Activated T-cell treated with anti-CD3 and anti-CD28 coated beads, Interleukin-2, amount 50 U/mL, for 72 hours (primary cell): ENCODE results near the gene ELOA. TPM values are rescaled to one million over a fixed set of nuclear protein-coding genes. Genes with fewer than 3 reads are reported as not detected.

Source experiments
- ATAC-seq, 2 donors: fragments of 150-1000 bp; cut with Tn5 transposase; replicated peaks in 1 of 2; 2 replicates each; pipeline ENCODE4 v1.10.0; 2021; ENCODE audit warnings: moderate library complexity in 2 of 2, mild to moderate bottlenecking in 1 of 2
- DNase-seq, 2 donors: peaks; one replicate each; pipeline ENCODE4 v3.0.0; 2021 to 2022; ENCODE audit warnings: mixed read lengths in 1 of 2
- H3K27ac Mint-ChIP-seq: one replicate; pipeline ENCODE4 v1.8.0; 2022; ENCODE audit warnings: mild to moderate bottlenecking, moderate library complexity, mixed read lengths
- H3K27me3 Mint-ChIP-seq: one replicate; pipeline ENCODE4 v1.8.0; 2022; ENCODE audit warnings: low read depth, mixed read lengths
- H3K36me3 Mint-ChIP-seq, 2 donors: one replicate each; pipeline ENCODE4 v1.8.0; 2022; ENCODE audit warnings: mixed read lengths in 2 of 2, mild to moderate bottlenecking in 1 of 2; ENCODE audit not compliant: insufficient read depth in 2 of 2
- H3K4me1 Mint-ChIP-seq: one replicate; pipeline ENCODE4 v1.8.0; 2022; ENCODE audit warnings: low read depth, mixed read lengths
- H3K4me3 Mint-ChIP-seq, 2 donors: one replicate each; pipeline ENCODE4 v1.8.0; 2022; ENCODE audit warnings: mild to moderate bottlenecking in 2 of 2, mixed read lengths in 2 of 2, moderate library complexity in 2 of 2
- H3K9me3 Mint-ChIP-seq, 2 donors: one replicate each; pipeline ENCODE4 v1.8.0; 2022; ENCODE audit warnings: mixed read lengths in 2 of 2
- total RNA-seq, 2 donors: library from RNA; stranded (reverse); gene quantifications; one replicate each; pipeline ENCODE4 v1.2.3, GENCODE V29; 2022

Gene ELOA
- total RNA-seq, 2 donors from 2014 or later = 32.4 to 34.1 TPM

DNA sequence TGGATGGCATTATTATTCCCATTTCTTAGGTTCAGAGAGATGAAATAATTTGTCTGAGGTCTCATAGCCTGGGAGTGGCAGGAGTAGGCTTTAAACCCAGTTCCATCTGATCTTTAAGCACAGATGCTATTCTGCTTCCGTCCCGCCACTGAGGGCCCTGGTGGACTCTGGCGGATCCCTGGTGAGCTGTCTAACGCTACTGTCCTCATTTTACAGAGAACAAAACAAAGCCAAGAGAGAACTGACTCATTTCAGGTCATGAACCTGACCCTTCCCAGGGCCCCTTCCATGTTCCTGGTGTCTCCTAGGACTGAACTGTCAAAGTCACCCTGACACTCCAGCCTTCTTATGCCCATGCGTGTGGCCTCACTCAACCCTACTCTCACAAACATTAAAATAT lies 60.4 kb downstream of the ELOA start:
- peaks cover 16% of the 10 kb centered on the region for H3K4me1 Mint-ChIP-seq
- H3K27me3 Mint-ChIP-seq = no peaks in the 10 kb centered on the region
- ATAC-seq (no peak), DNase-seq (no peak)
- H3K4me3 Mint-ChIP-seq = no peak overlapping the region
- H3K9me3 Mint-ChIP-seq = no peaks in the 10 kb centered on the region
- H3K27ac Mint-ChIP-seq = no peak overlapping the region
- no peaks in the 10 kb centered on the region for H3K36me3 Mint-ChIP-seq

DNA sequence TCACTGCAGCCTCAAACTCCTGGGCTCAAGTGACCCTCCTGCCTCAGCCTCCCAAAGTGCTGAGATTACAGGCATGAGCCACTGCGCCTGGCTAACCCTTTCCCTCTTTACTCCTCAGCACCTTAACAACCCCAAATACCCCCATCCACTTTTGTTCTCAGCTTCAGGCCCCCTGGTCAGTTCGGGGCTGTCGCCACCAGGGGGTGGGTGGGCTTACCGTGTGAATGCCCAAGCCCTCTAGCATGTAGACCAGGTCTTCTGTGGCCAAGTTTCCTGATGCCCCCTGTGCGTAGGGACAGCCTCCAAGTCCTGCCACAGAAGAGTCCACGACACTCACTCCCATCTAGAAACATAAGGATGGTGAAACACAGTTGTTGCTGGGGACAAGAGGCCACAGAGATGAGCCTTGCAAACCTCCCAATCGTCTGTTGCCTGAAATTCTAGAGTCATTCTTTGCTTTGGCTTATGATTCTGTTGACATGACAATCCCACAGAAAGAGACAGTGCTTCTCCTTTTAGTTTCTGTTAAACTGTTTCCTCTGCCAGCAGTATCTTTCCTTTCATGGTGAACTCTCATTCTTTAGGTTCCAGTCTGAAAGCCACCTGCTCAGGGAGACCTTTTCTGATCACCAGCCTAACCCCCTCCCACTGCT lies 61.0 kb downstream of the ELOA start:
- ATAC-seq = no peak
- H3K4me1 Mint-ChIP-seq = peaks cover 10% of the 10 kb centered on the region
- no peak overlapping the region for H3K4me3 Mint-ChIP-seq
- H3K27ac Mint-ChIP-seq = no peak overlapping the region
- H3K36me3 Mint-ChIP-seq = no peaks in the 10 kb centered on the region
- no peaks in the 10 kb centered on the region for H3K27me3 Mint-ChIP-seq
- no peaks in the 10 kb centered on the region for H3K9me3 Mint-ChIP-seq
- no peak for DNase-seq

DNA sequence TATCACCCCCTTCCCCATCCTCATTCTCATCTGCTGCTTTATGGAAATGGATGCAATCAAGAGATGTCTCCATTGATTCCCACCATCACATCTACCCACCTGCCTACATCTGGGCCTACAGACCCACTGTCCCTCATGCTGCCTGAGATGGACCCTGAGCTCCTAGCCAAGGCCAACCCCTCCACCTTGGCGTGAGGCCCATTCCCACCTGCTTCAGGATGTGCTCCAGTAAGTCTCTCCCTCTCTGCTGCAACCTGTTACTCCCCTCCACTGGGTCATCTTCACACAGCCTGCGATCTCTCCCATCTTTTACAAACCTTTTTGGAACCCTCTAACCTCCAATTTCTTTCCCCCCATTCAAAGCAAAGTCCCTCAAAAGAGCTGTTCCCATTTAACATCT lies 61.8 kb downstream of the ELOA start:
- Mint-ChIP-seq H3K9me3 (no peaks in the 10 kb centered on the region), H3K4me1 (peaks cover 5% of the 10 kb centered on the region), H3K36me3 (no peaks in the 10 kb centered on the region), H3K4me3 (no peak overlapping the region), H3K27ac (no peak overlapping the region), H3K27me3 (no peaks in the 10 kb centered on the region)
- ATAC-seq = no peak
- DNase-seq = no peak

DNA sequence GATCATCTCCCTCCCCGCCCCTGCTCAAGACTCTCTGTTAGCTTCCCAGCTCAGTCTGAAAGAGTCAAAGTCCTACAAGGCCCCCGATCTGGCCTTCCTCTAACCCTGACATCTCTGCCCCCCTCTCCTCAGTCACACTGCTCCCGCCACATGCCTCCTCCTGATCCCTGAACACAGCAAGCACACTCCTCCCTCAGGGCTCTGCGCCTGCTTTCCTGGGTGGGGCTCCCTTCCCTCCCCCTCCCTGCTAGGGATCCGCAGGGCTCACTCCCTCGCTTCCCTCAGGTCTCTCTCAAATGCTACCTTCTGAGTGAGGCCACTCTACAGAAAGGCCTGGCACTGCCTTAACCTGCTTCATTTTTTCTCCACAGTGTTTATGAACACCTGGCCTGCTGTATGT lies 63.0 kb downstream of the ELOA start:
- peaks cover 16% of the 10 kb centered on the region for H3K4me1 Mint-ChIP-seq
- no peak overlapping the region for H3K4me3 Mint-ChIP-seq
- H3K27ac Mint-ChIP-seq = peak overlapping the region; percentile 35
- no peaks in the 10 kb centered on the region for H3K36me3 Mint-ChIP-seq
- DNase-seq = no peak
- H3K9me3 Mint-ChIP-seq = no peaks in the 10 kb centered on the region
- no peaks in the 10 kb centered on the region for H3K27me3 Mint-ChIP-seq
- ATAC-seq = no peak

DNA sequence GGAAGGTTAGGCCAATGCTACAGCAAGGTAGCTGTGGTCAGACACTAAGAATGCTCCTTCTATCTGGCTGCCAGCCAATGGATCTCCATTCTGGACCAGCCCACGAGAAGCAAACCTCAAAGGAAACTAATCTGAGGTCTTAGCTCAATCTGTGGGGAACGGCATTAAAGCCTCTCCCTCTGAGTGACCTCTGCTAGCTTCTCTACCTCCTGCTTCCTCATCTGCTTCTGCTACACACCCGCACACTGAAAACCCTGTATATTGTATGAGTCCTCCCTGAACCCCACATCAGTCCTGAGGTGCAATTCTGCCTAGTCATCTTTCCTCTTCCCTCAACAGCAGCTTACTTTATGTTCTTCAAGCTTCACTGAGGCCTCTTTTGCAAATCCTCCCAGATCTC lies 64.2 kb downstream of the ELOA start:
- H3K9me3 Mint-ChIP-seq = no peaks in the 10 kb centered on the region
- DNase-seq (no peak), ATAC-seq (no peak)
- peaks cover 12% of the 10 kb centered on the region for H3K4me1 Mint-ChIP-seq
- no peaks in the 10 kb centered on the region for H3K27me3 Mint-ChIP-seq
- H3K36me3 Mint-ChIP-seq = no peaks in the 10 kb centered on the region
- peak overlapping the region; percentile 1 for H3K27ac Mint-ChIP-seq
- no peak overlapping the region for H3K4me3 Mint-ChIP-seq

DNA sequence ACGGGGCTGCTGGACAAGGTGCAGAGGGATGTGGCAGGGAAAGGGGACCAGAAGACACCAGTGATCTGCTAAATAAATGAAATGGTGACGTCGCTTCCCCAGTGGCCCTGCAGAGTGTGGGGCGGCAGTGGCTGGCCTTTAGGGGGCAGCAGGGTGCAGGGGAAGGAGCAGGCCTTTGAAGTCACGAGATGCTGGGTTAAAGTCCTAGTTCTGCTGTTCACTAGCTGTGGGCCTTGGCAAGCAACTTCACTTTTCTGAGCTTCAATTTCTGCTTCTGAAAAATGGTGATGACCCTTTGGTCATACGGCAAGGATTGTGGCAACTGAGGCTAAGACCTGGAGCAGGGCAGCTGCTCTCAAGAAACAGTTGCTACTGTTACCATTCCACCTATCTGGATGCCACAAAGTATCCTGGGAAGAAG lies 66.5 kb downstream of the ELOA start:
- Mint-ChIP-seq H3K36me3 (peaks cover 2% of the 10 kb centered on the region in 2 donors), H3K9me3 (no peaks in the 10 kb centered on the region), H3K4me1 (peaks cover 12% of the 10 kb centered on the region), H3K27ac (no peak overlapping the region), H3K4me3 (no peak overlapping the region), H3K27me3 (no peaks in the 10 kb centered on the region)
- DNase-seq (peak; percentile 84 to 88), ATAC-seq (peak; percentile 89 to 93)

DNA sequence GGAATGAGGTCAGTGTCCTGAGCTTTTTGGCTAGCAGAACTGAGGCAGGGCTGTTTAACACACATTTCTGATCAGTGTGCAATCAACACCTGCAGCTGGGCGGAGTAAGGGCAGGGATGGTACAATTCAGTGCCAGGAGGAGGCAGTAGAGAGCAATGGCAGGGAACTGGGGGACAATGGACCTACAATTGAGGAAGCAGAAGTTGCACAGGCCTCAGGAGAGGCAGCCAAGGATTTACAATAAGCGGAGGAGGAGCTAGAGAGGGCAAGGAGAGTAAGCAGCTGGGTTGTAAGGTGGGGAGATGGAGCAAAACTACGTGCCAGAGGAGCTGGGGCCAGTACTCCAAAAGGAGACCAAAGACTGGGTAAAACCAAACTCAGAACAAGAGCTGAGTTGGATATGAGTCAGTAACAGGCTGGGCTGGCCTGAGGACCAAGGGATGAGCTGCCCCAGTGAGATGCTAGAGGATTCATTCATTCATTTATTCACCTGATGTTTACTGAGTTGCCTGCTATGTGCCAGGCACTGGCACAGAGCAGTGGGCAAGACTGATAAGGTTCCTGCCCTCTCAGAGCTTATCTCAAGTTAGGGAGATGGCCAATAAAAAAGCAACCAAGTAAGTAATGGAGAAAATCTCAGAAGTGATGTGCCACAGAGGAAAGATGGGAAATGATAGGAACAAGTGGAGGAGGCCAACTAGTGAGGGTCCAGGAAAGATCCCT lies 67.7 kb downstream of the ELOA start:
- no peaks in the 10 kb centered on the region for H3K27me3 Mint-ChIP-seq
- peak; percentile 57 to 71 for ATAC-seq
- H3K4me1 Mint-ChIP-seq = peaks cover 12% of the 10 kb centered on the region
- H3K36me3 Mint-ChIP-seq = peaks cover 2% of the 10 kb centered on the region in 2 donors
- H3K4me3 Mint-ChIP-seq = no peak overlapping the region
- DNase-seq = peak; percentile 60
- H3K9me3 Mint-ChIP-seq = no peaks in the 10 kb centered on the region
- no peak overlapping the region for H3K27ac Mint-ChIP-seq

Other genes with a start within 250 kb of the ELOA start
- gene E2F2, start 212.2 kb upstream of the ELOA start, total RNA-seq = 10 to 100 TPM; 19.9 to 24.7 TPM
- gene ID3, start 184.0 kb upstream of the ELOA start, total RNA-seq = 10 to 100 TPM; 32.3 to 37.2 TPM
- 1,000 to 10,000 TPM; 1,532 to 1,644 TPM for gene RPL11, start 51.7 kb upstream of the ELOA start, total RNA-seq
- gene PITHD1, start 34.9 kb downstream of the ELOA start, total RNA-seq = 100 to 1,000 TPM in 1 of 2 donors, 10 to 100 TPM in 1; 83.2 to 107 TPM
- gene LYPLA2, start 47.7 kb downstream of the ELOA start, total RNA-seq = 10 to 100 TPM; 63.4 to 71.5 TPM
- gene GALE, start 57.3 kb downstream of the ELOA start, total RNA-seq = 10 to 100 TPM; 26.8 to 30.7 TPM
- gene HMGCL, start 82.0 kb downstream of the ELOA start, total RNA-seq = 10 to 100 TPM; 44.1 to 47.4 TPM
- gene FUCA1, start 124.8 kb downstream of the ELOA start, total RNA-seq = 1 to 10 TPM; 5.5 to 9.0 TPM
- under 1 TPM; 0.35 to 0.72 TPM for gene CNR2, start 169.9 kb downstream of the ELOA start, total RNA-seq
- gene PNRC2, start 216.4 kb downstream of the ELOA start, total RNA-seq = 100 to 1,000 TPM; 187 to 196 TPM
- 100 to 1,000 TPM; 217 to 264 TPM for gene SRSF10, start 236.9 kb downstream of the ELOA start, total RNA-seq